GM19395 (cell line): ENCODE data around the gene POC1A.
"Not testable (repeated sequence)": the region's sequence is repeated elsewhere in the genome, so short reads cannot be mapped to it uniquely, and the experiment has no call there.

Experiments used
- ATAC-seq: cut with Tn5 transposase; IDR thresholded peaks from one replicate; pipeline ENCODE4 v1.9.1; 2021; ENCODE audit warnings: mild to moderate bottlenecking, moderate library complexity; ENCODE audit not compliant: unreplicated experiment

The POC1A gene

DNA sequence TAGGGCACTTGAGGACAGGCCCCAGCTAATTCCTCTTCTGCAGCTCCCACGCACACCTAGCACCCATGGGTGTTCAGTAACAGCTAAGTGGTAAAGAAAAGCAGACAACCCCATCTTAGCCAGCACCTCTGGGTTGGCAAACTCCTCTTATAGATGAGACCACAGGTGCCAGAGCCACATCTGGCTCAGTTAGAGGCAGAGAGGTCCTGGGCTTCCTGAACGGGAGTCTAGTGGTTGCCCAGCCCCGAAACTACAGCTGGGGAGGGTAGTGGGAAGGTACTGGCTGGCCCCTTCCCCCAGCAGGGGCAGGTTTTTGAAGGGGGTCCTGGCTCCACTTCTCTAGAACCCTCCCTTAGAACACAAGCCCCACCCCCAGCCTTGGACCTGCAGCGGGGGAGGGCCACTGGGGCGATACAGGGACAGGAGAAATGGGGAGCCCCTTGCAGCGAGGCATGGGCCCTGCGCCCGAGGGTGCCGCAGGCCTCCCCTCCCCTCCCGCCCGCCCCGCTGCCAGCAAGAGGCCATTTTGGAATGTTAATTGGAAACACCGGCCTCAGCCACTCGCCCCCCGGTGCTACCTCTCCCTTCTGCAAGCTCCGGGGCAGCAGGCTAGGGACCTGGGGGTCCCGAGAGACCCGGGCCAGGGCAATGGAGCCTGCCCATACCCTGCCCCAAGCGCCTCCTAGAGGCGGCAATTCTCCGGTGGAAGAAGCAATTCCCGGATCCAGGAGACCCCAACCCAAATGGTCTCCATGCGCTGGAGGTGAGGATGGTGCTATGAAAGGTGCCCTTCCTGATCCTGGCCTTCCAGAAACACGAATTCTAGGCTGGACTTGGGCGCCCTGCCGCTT, 99.3 kb downstream of the POC1A start:
- ATAC-seq, result no peak

GRCh38 chr3:52053307-52054304, 100.6 kb downstream of the POC1A start:
- no peak for ATAC-seq

- ATAC-seq, result no peak
These were observed 101.4 kb downstream of the POC1A start for GRCh38 chr3:52052831-52053306.

GRCh38 chr3:52051444-52051843, 102.8 kb downstream of the POC1A start:
- ATAC-seq, result no peak

DNA sequence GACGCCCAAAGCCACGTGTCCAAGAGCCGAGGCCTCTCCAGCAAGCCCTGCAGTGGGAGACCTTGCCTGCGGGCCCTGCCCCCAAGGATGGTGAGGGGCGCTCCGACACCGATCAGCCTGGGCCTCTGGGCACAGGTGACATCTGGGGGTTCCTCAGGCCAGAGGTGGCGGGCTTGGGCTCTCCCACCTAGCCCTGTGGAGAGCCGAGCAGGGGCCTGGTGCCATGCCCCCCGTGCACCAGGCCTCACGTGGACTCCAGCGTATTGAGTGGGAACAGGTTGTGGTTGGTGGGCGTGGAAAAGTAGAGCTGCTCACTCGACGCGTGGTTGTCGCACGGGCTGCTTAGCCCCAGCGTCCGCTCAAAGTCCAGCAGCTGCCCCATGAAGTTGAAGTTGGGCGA, 103.7 kb downstream of the POC1A start:
- no peak for ATAC-seq

DNA sequence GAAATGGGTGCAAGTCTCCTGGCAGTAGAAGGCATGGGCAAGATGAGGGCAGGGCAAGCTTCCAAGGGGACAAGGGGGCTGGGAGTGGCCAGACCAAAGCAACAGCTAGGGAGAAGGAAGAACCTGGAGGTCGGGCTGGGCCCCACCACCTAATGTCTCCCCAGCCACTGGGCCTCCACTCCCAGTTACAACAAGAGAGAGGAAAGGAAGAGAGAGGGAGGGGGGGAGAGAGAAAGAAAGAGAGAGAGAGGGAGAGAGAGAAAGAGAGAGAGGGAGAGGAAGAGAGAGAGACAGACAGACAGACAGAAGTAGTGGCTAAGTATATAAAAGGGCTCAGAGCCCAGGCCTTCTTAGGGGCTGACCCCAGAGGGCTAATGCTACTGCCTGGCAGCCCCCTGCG, 104.7 kb downstream of the POC1A start:
- ATAC-seq, result no peak

DNA sequence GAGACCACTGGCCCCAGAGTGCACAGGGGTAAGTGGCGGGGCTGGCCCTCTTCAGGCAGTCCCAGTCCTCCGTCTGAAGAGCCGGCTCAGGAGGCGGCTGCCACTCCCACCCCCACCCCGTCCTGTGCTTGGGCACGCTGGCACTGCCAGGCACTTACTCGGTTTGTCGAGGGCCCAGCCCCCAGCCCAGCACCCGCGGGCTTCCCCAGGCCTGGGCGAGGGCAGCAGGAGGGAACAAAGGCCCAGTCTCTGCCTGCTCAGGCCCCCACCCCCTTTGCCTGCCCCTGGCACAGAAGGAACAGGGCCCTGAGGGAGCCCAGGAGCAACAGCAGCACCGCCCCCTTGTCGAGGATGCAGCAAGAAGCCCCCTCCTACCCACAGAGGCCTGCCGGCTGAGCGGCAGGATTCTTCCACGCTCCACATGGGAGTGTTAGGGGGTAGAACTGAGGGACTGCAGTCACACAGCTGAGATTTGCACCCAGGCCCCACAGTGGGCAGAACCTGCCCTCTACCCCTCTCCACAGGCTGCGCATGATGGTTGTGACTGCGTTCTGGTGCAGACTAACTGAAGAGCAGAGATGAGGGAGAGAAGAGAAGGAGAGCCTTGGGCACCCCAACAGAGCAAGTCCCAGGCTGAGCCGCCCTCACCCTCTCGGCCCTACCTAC, 106.8 kb downstream of the POC1A start:
- ATAC-seq, result no peak

- ATAC-seq, result no peak
These were observed 107.4 kb downstream of the POC1A start for GRCh38 chr3:52046902-52047239.

- ATAC-seq, result no peak
These were observed 107.9 kb downstream of the POC1A start for GRCh38 chr3:52046186-52046901.

DNA sequence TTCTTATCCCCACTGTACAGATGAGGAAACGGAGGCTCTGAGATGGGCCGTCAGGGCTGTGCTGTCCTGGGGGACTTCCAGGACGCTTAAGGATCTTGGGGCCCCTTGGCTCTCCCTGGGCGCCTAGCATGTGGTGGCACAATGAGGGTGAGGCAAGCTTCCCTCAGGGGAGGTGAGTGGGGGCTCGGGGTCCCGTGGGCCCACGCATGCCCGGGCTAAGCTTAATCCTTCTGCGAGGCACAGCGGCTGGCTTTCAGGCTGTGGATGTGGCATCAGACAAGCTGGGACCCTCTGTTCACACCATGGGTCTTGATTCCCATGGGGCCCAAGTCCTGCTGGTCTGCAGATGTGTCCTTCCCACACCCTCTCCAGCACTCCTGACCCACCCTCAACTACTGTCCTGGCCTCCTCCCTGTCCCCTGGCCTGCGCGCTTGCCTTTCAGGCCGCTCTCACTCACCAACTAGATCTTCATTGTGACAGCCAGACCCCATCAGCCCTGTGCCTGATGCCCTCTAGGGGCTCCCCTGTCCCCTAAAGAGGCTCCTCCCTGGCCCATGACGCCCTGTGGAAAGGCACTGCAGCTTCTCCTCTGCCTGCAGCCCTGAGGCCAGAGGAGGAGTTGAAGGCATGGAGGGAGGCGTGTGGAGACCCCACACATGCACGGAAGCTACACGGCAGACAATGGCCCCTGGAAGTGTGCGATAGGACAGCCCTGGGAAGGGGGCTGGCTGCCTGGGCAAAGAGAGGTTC, 109.2 kb downstream of the POC1A start:
- no peak for ATAC-seq

GRCh38 chr3:52043750-52044149, 110.5 kb downstream of the POC1A start:
- ATAC-seq, result no peak

DNA sequence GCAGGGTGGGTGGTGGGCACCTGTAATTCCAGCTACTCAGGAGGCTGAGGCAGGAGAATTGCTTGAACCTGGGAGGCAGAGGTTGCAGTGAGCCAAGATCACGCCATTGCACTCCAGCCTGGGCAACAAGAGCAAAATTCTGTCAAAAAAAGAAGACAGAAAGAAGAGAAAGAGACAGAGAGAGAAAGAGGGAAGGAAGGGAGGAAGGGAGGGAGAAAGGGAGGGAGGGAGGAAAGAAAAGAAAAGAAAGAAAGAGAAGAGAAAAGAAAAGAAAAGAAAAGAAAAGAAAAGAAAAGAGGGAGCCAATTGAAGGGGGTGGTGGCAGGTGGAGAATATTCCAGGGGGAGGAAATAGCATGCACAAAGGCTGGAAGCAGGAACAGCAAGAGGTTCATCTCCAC, 111.2 kb downstream of the POC1A start:
- not testable (repeated sequence) for ATAC-seq

DNA sequence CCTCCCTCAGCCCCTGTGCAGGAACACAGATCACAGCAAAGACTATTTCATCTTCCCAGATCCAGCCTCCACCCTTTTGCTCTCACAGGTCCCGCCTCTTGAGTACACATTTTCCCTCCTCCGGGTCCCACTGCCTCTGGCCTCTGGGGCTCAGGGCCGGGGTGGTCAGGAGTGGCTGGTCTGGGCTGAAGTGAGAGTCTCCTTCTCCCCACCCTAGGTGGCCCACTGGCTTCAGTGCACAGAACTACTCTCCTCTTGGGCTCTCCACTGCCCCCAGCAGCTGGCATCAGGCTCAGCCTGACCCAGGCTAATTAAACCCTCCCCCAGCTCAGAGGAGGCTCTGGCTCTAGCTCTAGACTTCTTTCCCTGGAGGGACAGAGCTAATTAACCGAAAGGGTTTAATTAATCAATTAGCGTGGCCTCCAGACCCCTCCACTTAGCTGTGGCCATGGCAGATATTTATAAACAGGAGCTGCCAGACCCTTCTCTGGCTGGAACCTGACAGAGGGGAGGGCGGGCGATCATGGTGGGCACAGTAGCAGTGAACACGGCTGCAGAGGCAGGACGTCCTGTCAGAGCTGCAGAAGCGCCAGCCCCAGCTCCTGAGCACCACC, 113.0 kb downstream of the POC1A start:
- ATAC-seq, result no peak

- no peak for ATAC-seq
These were observed 113.6 kb downstream of the POC1A start for GRCh38 chr3:52040600-52040999.

DNA sequence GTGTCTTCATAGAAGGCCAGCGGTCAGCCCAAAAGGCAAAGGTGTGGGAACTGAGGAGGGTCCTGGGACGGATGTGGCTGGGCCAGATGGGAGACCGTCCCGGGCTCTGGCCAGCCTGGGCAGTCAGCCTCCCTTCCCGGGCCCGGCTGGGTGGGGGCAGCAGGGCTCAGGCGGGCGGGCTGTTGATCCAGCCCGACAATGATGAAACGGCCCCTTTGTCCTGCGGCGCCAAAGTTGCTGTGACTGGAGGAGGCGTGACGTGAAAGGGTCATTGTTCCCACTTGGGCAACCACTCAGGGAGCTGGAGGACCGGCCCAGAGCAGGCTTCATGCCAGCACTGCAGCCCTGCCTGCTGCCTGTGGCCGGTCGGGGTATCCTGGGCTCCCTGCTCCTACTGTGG, 114.4 kb downstream of the POC1A start:
- ATAC-seq, result no peak

DNA sequence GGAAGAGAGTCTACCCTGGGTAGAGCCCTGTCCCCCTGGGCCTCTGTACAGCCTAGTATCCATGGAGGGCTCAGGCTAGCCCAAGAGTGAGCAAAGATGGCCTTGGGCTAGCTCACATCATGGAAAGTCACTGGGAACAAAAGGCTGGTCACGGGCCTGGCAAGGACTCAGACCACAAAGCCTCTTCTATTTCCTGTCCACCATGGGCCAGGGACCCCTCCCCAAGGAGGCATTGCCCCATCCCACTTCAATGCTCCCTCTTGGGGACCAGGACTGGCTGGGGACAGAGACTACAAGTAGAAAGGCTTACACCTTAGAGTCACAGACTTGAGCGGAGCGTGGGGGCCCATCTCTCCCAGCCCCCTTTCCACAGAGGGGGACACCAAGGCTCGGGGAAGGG, 114.8 kb downstream of the POC1A start:
- ATAC-seq, result no peak

DNA sequence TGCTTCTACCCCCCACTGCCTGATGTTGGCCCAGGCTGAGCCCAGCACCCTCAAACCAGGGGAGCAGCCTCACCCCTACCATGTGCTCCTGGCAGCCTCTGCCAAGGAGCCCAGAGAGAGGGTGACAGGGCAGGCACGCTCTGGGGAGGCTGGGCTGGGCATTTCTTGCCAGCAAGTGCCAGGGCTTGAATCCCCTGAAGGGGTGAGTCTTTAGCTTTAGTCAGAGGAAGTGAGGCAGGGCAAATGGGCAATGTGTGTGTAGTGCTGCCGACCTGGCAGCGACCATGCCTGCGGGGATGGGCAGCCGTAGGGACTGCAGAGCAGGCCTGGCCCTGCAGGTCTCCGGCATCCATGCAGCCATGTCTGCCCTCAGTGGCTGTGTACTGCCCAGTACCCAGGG, 116.0 kb downstream of the POC1A start:
- ATAC-seq, result no peak

DNA sequence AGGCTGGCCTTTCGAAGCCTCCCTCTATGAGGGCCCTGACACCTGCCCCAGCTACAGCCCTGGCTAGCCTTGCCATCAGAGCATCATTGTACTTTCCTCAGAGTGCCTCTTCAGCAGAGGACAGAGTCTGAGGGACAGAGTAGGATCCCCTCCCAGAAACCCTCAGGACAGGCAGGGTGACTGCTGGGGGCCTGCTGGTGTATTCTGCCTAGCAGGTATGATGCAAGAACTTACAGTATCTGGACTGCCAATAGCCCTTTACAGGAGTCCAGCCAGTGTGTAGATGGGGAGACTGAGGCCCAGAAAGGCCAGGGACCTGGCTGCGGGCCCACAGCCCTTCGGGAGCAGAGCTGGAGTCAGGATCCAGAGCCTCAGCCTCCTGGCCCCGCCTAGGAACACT, 116.9 kb downstream of the POC1A start:
- ATAC-seq, result no peak

DNA sequence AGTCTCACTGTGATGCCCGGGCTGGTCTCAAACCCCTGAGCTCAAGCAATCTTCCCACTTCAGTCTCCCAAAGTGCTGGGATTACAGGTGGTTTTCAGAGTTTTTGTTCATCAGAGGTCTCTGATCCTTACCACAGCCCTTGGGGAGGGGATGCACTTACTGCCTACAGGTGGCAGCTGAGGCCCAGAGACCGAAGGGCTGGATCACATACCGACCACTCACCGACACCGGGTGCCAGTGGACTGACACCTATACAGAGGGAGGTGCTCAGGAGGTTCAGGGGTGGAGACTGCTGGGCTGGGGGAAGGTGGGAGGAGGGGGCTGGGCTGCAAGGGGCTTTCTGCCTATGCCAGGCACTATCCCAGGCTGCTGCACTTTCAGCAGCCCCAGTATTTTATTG, 117.4 kb downstream of the POC1A start:
- ATAC-seq, result no peak
